ENCODE measurements around the gene FIS1. TPM values are rescaled to one million over a fixed set of nuclear protein-coding genes. Genes with fewer than 3 reads are reported as not detected.
A peak's percentile ranks its signal among the peaks of the same experiment; 100 is the strongest.

The FIS1 gene
- total and polyA plus RNA-seq, 10 of the 15 experiments (the other 5 are each of a cell fraction or from before 2014, with no cell fraction given) = 83.4 to 149 (median 108) TPM

GRCh38 chr7:101235050-101235449, 9.8 kb downstream of the FIS1 start:
- ChIA-PET POLR2A (interaction anchor here (0.9 to 1.1 kb wide), 2 partner anchors 9 to 17 kb away, joined by 4 to 5 read pairs; partner anchors contain the start of gene ZNHIT1), SMC1A (ENCODE audit: uncharacterized antibody, unreplicated experiment) (interaction anchor here (1.6 kb wide), 1 partner anchor 48 kb away, joined by 3 read pairs; no protein-coding TSS in a partner anchor), RAD21 (ENCODE audit: unreplicated experiment) (no interaction called here), CTCF (interaction anchor here (0.9 to 2.5 kb wide), 5 partner anchors 10 to 50 kb away, joined by 3 to 16 read pairs (median 5); partner anchors contain the start of gene FIS1)
- Histone ChIP-seq H3K9ac (ENCODE audit: control insufficient read depth, insufficient read depth, low read length) (no peak overlapping the region), H3K9me3 (replicated peaks; ENCODE audit: control insufficient read depth, insufficient read depth, low read length) (no peaks in the 10 kb centered on the region), H3K27ac (ENCODE audit: control insufficient read depth, insufficient read depth) (no peak overlapping the region), H3K4me3 (no peak overlapping the region), H3K4me2 (ENCODE audit: control insufficient read depth, insufficient read depth) (no peak overlapping the region), H3K27me3 (replicated peaks in 1 of 2; ENCODE audit: control insufficient read depth in 2 of 2, insufficient read depth in 2 of 2, low read length in 1 of 2) (no peaks in the 10 kb centered on the region), H3K36me3 (ENCODE audit: control insufficient read depth in 2 of 2, insufficient read depth in 2 of 2, low read length in 1 of 2) (peaks cover 0 to 12% of the 10 kb centered on the region in 2 experiments; a peak in 3 of 4 replicates), H3K4me1 (ENCODE audit: control insufficient read depth, insufficient read depth, low read length) (no peaks in the 10 kb centered on the region), H4K20me1 (ENCODE audit: control insufficient read depth, insufficient read depth) (no peaks in the 10 kb centered on the region), H2AFZ (ENCODE audit: control insufficient read depth, low read depth, low read length) (no peak overlapping the region), H3K79me2 (ENCODE audit: control insufficient read depth, insufficient read depth, low read length) (no peaks in the 10 kb centered on the region)
- TF ChIP-seq PAX8 (IDR thresholded peaks at IDR 0.05) = no peak
- no peak for TF ChIP-seq EP300 (IDR thresholded peaks at IDR 0.05; ENCODE audit: borderline replicate concordance in 1 of 2, control insufficient read depth in 1 of 2, low read depth in 2 of 2, low read length in 2 of 2)
- TF ChIP-seq TAF1 (IDR thresholded peaks at IDR 0.05; ENCODE audit: borderline replicate concordance, low read depth, low read length) = no peak
- TF ChIP-seq SIX5 (IDR thresholded peaks at IDR 0.05; ENCODE audit: low read depth, low read length, severe bottlenecking) = no peak
- peak; percentile 21 to 33 (median 25); a peak in 3 of 6 replicates for TF ChIP-seq CTCF (IDR thresholded peaks at IDR 0.05 in 2 of 3, conservative IDR thresholded peaks at IDR 0.05 in 1 of 3; ENCODE audit: control insufficient read depth in 2 of 3, extremely low read depth in 1 of 3, insufficient read depth in 1 of 3, low read depth in 3 of 3, low read length in 3 of 3)
- no peak for TF ChIP-seq IRF5 (IDR thresholded peaks at IDR 0.05; ENCODE audit: borderline replicate concordance)
- peak; percentile 21; the same call in 1 of the 2 replicates for TF ChIP-seq RAD21 (IDR thresholded peaks at IDR 0.05; ENCODE audit: insufficient read depth, low read depth, low read length)
- no peak for TF ChIP-seq BHLHE40 (IDR thresholded peaks at IDR 0.05; ENCODE audit: borderline replicate concordance in 1 of 2, low read depth in 2 of 2, low read length in 1 of 2)
- in situ Hi-C loops (cut with MboI) = no loop called here
- WGBS (ENCODE audit: insufficient coverage, insufficient replicate concordance, low lambda C conversion rate, missing lambda C conversion rate) = 85% methylated on average over 11 of the region's 11 CpGs
- DNase-seq (ENCODE audit: low read depth, low spot score) = no peak
- intact Hi-C loops (cut with micrococcal nuclease; ENCODE audit: unreplicated experiment) = no loop called here
- peak; percentile 25; the same call in 1 of the 3 replicates for ATAC-seq
- no TSS peak for BruUV-seq (replicated peaks)
- no peak for FAIRE-seq
